ENCODE measurements around the gene EPB41L2.

EPB41L2 gene

DNA sequence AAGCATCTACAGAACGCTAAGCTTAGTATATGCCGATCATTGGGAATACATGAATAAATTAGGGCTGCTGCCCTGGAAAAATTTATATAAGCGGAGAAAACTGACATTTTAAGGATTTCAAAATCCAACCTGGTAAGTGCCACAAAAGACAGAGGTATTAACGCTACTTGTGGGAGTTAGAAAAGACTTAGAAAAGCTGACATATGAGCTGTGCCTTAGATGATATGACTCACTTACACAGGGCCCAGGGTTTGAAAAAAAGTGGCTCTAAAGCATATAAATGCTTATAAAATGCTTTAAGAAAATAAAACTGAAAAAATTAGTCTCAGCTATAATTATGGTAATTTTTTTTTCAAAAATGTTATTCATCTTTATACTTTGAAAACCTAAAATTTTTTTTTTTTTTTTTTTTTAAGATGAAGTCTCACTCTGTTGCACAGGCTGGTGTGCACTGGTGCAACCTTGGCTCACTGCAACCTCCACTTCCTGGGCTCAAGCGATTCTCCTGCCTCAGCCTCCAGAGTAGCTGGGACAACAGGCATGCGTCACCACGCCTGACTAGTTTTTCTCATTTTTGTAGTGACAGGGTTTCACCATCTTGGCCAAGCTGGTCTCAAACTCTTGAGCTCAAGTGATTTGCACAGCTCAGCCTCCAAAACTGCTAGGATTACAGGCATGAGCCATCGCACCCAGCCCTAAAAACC lies 25.7 kb downstream of the EPB41L2 start:
- H3K79me2 ChIP-seq (ENCODE audit: control insufficient read depth, insufficient read depth, low read length, unreplicated experiment): peaks cover 69% of the 10 kb centered on the region

GRCh38 chr6:131036601-131037000 lies 26.4 kb downstream of the EPB41L2 start:
- H3K27me3 ChIP-seq (ENCODE audit: insufficient read depth, low read length): no peaks in the 10 kb centered on the region
- H3K4me3 ChIP-seq (ENCODE audit: low read depth, low read length): no peak overlapping the region
- H3K79me2 ChIP-seq (ENCODE audit: control insufficient read depth, insufficient read depth, low read length, unreplicated experiment): peaks cover 70% of the 10 kb centered on the region
- H3K4me1 ChIP-seq (ENCODE audit: control insufficient read depth, insufficient read depth, low read length, unreplicated experiment): peaks cover 21% of the 10 kb centered on the region
- H3K27ac ChIP-seq (ENCODE audit: low read depth, low read length): no peak overlapping the region
- no peak overlapping the region for H2AFZ ChIP-seq (ENCODE audit: low read length, unreplicated experiment)
- no peaks in the 10 kb centered on the region for H3K36me3 ChIP-seq (ENCODE audit: insufficient read depth, low read length)

More for the DNA sequence above, 25.7 kb downstream of the EPB41L2 start:
- Histone ChIP-seq H3K27me3 (ENCODE audit: insufficient read depth, low read length) (no peaks in the 10 kb centered on the region), H3K36me3 (ENCODE audit: insufficient read depth, low read length) (no peaks in the 10 kb centered on the region), H3K4me1 (ENCODE audit: control insufficient read depth, insufficient read depth, low read length, unreplicated experiment) (peaks cover 27% of the 10 kb centered on the region), H3K4me3 (ENCODE audit: low read depth, low read length) (peak overlapping the region; percentile 36; the same call in 1 of the 2 replicates), H3K27ac (ENCODE audit: low read depth, low read length) (no peak overlapping the region), H2AFZ (ENCODE audit: low read length, unreplicated experiment) (no peak overlapping the region)

- Histone ChIP-seq H2AFZ (ENCODE audit: low read length, unreplicated experiment) (no peak overlapping the region), H3K36me3 (ENCODE audit: insufficient read depth, low read length) (no peaks in the 10 kb centered on the region), H3K4me3 (ENCODE audit: low read depth, low read length) (no peak overlapping the region), H3K79me2 (ENCODE audit: control insufficient read depth, insufficient read depth, low read length, unreplicated experiment) (peaks cover 66% of the 10 kb centered on the region), H3K27ac (ENCODE audit: low read depth, low read length) (no peak overlapping the region), H3K4me1 (ENCODE audit: control insufficient read depth, insufficient read depth, low read length, unreplicated experiment) (peaks cover 18% of the 10 kb centered on the region), H3K27me3 (ENCODE audit: insufficient read depth, low read length) (no peaks in the 10 kb centered on the region)
These were observed 26.9 kb downstream of the EPB41L2 start for GRCh38 chr6:131036143-131036542.

DNA sequence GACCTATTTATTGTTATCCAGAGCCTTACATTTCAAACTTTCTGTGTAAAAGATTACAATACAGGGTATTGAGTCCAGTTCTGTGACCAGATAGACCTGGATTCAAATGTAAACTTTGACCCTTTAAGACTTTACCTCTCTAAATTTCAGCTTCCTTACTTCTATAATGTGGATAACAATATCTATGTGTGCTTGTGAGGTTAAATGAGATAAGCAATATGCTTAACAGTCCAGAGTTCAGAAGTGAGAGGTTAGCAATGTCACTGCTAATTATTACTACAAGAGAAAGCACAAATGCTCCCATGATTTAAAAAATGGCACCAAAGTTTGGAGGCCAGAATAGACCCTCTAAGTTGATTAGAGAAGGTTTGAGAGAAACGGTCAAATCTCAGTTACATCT lies 27.5 kb downstream of the EPB41L2 start:
- H2AFZ ChIP-seq (ENCODE audit: low read length, unreplicated experiment): no peak overlapping the region
- H3K4me1 ChIP-seq (ENCODE audit: control insufficient read depth, insufficient read depth, low read length, unreplicated experiment): peaks cover 15% of the 10 kb centered on the region
- no peak overlapping the region for H3K27ac ChIP-seq (ENCODE audit: low read depth, low read length)

DNA sequence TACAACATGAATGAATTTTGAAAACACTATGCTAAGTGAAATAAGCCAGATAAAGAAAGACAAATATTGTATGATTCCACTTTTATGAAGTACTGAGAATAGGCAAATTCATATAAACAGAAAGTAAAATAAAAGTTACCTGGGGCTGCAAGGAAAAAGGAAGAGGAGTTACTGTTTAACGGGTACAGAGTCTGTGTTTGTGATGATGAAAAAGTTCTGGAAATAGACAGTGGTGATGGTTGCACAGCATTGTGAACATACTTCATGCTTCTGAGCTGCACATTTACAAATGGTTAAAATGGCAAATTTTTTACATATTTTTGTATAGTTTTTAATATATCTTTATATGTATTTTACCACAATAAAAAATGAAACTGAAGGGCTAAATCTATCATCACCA lies 29.4 kb downstream of the EPB41L2 start:
- Histone ChIP-seq H3K27me3 (ENCODE audit: insufficient read depth, low read length) (no peaks in the 10 kb centered on the region), H3K27ac (ENCODE audit: low read depth, low read length) (no peak overlapping the region), H2AFZ (ENCODE audit: low read length, unreplicated experiment) (no peak overlapping the region), H3K4me3 (ENCODE audit: low read depth, low read length) (no peak overlapping the region), H3K36me3 (ENCODE audit: insufficient read depth, low read length) (no peaks in the 10 kb centered on the region), H3K4me1 (ENCODE audit: control insufficient read depth, insufficient read depth, low read length, unreplicated experiment) (peaks cover 17% of the 10 kb centered on the region), H3K79me2 (ENCODE audit: control insufficient read depth, insufficient read depth, low read length, unreplicated experiment) (peaks cover 54% of the 10 kb centered on the region)

More for the DNA sequence above, 27.5 kb downstream of the EPB41L2 start:
- peaks cover 60% of the 10 kb centered on the region for H3K79me2 ChIP-seq (ENCODE audit: control insufficient read depth, insufficient read depth, low read length, unreplicated experiment)
- no peaks in the 10 kb centered on the region for H3K27me3 ChIP-seq (ENCODE audit: insufficient read depth, low read length)
- no peak overlapping the region for H3K4me3 ChIP-seq (ENCODE audit: low read depth, low read length)
- no peaks in the 10 kb centered on the region for H3K36me3 ChIP-seq (ENCODE audit: insufficient read depth, low read length)

GRCh38 chr6:131029626-131030297 lies 33.3 kb downstream of the EPB41L2 start:
- Histone ChIP-seq H3K27me3 (ENCODE audit: insufficient read depth, low read length) (no peaks in the 10 kb centered on the region), H3K36me3 (ENCODE audit: insufficient read depth, low read length) (no peaks in the 10 kb centered on the region), H2AFZ (ENCODE audit: low read length, unreplicated experiment) (no peak overlapping the region), H3K27ac (ENCODE audit: low read depth, low read length) (no peak overlapping the region), H3K79me2 (ENCODE audit: control insufficient read depth, insufficient read depth, low read length, unreplicated experiment) (peaks cover 58% of the 10 kb centered on the region), H3K4me3 (ENCODE audit: low read depth, low read length) (peak overlapping the region; percentile 31), H3K4me1 (ENCODE audit: control insufficient read depth, insufficient read depth, low read length, unreplicated experiment) (peaks cover 13% of the 10 kb centered on the region)

DNA sequence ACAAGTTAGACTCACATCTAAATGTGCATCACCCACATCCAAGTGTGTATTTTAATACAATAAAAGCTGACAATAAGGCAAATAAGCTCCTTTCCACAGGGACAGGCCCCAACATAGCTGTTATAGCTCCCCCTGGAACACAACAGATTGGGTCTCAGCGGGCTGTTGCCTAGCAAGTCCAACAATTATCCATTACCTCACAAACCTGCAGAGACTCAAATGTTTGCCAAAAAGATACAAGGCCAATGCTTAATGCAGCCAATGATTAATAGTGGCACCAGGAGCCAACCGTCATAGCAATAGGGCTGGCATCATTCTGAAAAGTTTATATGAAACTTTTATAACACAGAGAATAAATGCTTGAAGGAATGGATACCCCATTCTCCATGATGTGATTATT lies 35.7 kb downstream of the EPB41L2 start:
- Histone ChIP-seq H3K4me1 (ENCODE audit: control insufficient read depth, insufficient read depth, low read length, unreplicated experiment) (peaks cover 22% of the 10 kb centered on the region), H3K79me2 (ENCODE audit: control insufficient read depth, insufficient read depth, low read length, unreplicated experiment) (peaks cover 47% of the 10 kb centered on the region), H3K27me3 (ENCODE audit: insufficient read depth, low read length) (no peaks in the 10 kb centered on the region)

GRCh38 chr6:131026243-131026642 lies 36.8 kb downstream of the EPB41L2 start:
- H3K27ac ChIP-seq (ENCODE audit: low read depth, low read length): no peak overlapping the region
- peaks cover 48% of the 10 kb centered on the region for H3K79me2 ChIP-seq (ENCODE audit: control insufficient read depth, insufficient read depth, low read length, unreplicated experiment)
- no peaks in the 10 kb centered on the region for H3K27me3 ChIP-seq (ENCODE audit: insufficient read depth, low read length)
- H3K36me3 ChIP-seq (ENCODE audit: insufficient read depth, low read length): no peaks in the 10 kb centered on the region
- H3K4me1 ChIP-seq (ENCODE audit: control insufficient read depth, insufficient read depth, low read length, unreplicated experiment): peaks cover 22% of the 10 kb centered on the region
- no peak overlapping the region for H2AFZ ChIP-seq (ENCODE audit: low read length, unreplicated experiment)
- no peak overlapping the region for H3K4me3 ChIP-seq (ENCODE audit: low read depth, low read length)

More for the DNA sequence above, 35.7 kb downstream of the EPB41L2 start:
- Histone ChIP-seq H2AFZ (ENCODE audit: low read length, unreplicated experiment) (no peak overlapping the region), H3K36me3 (ENCODE audit: insufficient read depth, low read length) (no peaks in the 10 kb centered on the region), H3K4me3 (ENCODE audit: low read depth, low read length) (no peak overlapping the region), H3K27ac (ENCODE audit: low read depth, low read length) (no peak overlapping the region)

- Histone ChIP-seq H3K27me3 (ENCODE audit: insufficient read depth, low read length) (no peaks in the 10 kb centered on the region), H3K27ac (ENCODE audit: low read depth, low read length) (peak overlapping the region; percentile 54; the same call in 1 of the 2 replicates), H3K4me3 (ENCODE audit: low read depth, low read length) (peak overlapping the region; percentile 45; the same call in 1 of the 2 replicates), H2AFZ (ENCODE audit: low read length, unreplicated experiment) (no peak overlapping the region), H3K79me2 (ENCODE audit: control insufficient read depth, insufficient read depth, low read length, unreplicated experiment) (peaks cover 48% of the 10 kb centered on the region), H3K4me1 (ENCODE audit: control insufficient read depth, insufficient read depth, low read length, unreplicated experiment) (peaks cover 12% of the 10 kb centered on the region), H3K36me3 (ENCODE audit: insufficient read depth, low read length) (no peaks in the 10 kb centered on the region)
These were observed 38.5 kb downstream of the EPB41L2 start for GRCh38 chr6:131024565-131024964.

DNA sequence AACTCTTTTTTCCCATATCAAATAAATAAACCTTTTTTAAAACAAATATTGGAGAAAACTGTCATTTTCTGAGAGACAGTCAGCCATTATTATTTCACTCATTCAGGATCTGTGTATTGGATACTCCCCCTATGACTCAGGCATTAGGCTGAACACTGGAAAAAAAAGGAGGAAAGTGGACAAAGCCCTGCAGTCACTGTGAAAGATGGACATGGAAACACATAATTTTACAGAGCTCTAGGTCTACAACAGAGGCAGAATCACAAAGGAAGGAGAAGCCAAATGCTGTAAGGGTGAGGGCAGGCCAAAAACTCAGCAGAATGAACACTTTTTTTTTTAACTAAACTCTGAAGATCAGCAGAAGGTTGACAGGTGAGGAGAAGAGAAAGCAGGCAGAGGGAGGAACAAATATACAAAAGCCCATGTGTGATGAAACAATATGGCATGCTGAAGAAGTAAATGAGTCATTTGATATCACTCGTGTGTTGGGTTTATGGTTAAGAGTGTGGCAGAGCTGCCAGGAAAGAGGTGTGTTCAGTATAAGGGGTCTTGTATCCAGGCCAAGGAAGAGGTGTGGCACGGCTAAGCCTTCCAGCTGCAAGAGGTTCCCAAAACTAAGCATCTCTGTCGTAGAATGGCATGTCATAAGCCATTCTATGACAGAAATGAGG lies 39.1 kb downstream of the EPB41L2 start:
- H3K27ac ChIP-seq (ENCODE audit: low read depth, low read length): peak overlapping the region; percentile 54
- no peaks in the 10 kb centered on the region for H3K36me3 ChIP-seq (ENCODE audit: insufficient read depth, low read length)
- no peak overlapping the region for H2AFZ ChIP-seq (ENCODE audit: low read length, unreplicated experiment)
- peak overlapping the region; percentile 45 for H3K4me3 ChIP-seq (ENCODE audit: low read depth, low read length)
- peaks cover 10% of the 10 kb centered on the region for H3K4me1 ChIP-seq (ENCODE audit: control insufficient read depth, insufficient read depth, low read length, unreplicated experiment)
- H3K79me2 ChIP-seq (ENCODE audit: control insufficient read depth, insufficient read depth, low read length, unreplicated experiment): peaks cover 48% of the 10 kb centered on the region
- H3K27me3 ChIP-seq (ENCODE audit: insufficient read depth, low read length): no peaks in the 10 kb centered on the region

Measured in ACC112 (cell line).